ENCODE measurements around the gene MRPL28.

MRPL28 gene

GRCh38 chr16:381012-381788 lies 10.9 kb upstream of the MRPL28 start:
- H3K4me3 ChIP-seq (ENCODE audit: low read depth in 1 of 2, low read length in 2 of 2) = peak overlapping the region; percentile 70 to 84; a peak in 3 of 4 replicates
- peak overlapping the region; percentile 64 for H2AFZ ChIP-seq (ENCODE audit: low read depth, low read length)
- H3K36me3 ChIP-seq (ENCODE audit: insufficient read depth, low read length) = peaks cover 21% of the 10 kb centered on the region
- peaks cover 36% of the 10 kb centered on the region for H3K79me2 ChIP-seq (ENCODE audit: insufficient read depth, low read length)
- ATAC-seq (ENCODE audit: insufficient read depth, low read depth) (peak; percentile 50), DNase-seq (peak; percentile 37)
- TF ChIP-seq EZH2 (IDR thresholded peaks at IDR 0.05; ENCODE audit: borderline replicate concordance, low read depth, low read length, severe bottlenecking) (no peak), CTCF (IDR thresholded peaks at IDR 0.05; ENCODE audit: borderline replicate concordance, extremely low read depth, low read length, poor library complexity, severe bottlenecking) (no peak)
- H3K27me3 ChIP-seq (ENCODE audit: insufficient read depth, low read length, poor library complexity) = no peaks in the 10 kb centered on the region
- peak overlapping the region; percentile 37; the same call in 1 of the 2 replicates for H3K27ac ChIP-seq (ENCODE audit: low read length)
- peak overlapping the region; percentile 76 for H3K4me2 ChIP-seq (ENCODE audit: insufficient read depth, low read length)
- H3K4me1 ChIP-seq (ENCODE audit: insufficient read depth, low read length) = peaks cover 36% of the 10 kb centered on the region
- peaks cover 23% of the 10 kb centered on the region for H4K20me1 ChIP-seq (ENCODE audit: insufficient read depth, low read length)
- H3K9ac ChIP-seq (ENCODE audit: low read depth, low read length) = peak overlapping the region; percentile 74
- no peaks in the 10 kb centered on the region for H3K9me3 ChIP-seq (ENCODE audit: insufficient read depth, low read length, severe bottlenecking)

- DNase-seq (no peak), ATAC-seq (ENCODE audit: insufficient read depth, low read depth) (no peak)
- Histone ChIP-seq H3K4me2 (ENCODE audit: insufficient read depth, low read length) (peak overlapping the region; percentile 76), H3K4me3 (ENCODE audit: low read depth in 1 of 2, low read length in 2 of 2) (peak overlapping the region; percentile 70 to 84; a peak in 3 of 4 replicates), H3K9ac (ENCODE audit: low read depth, low read length) (peak overlapping the region; percentile 74), H2AFZ (ENCODE audit: low read depth, low read length) (no peak overlapping the region), H3K27me3 (ENCODE audit: insufficient read depth, low read length, poor library complexity) (no peaks in the 10 kb centered on the region), H3K36me3 (ENCODE audit: insufficient read depth, low read length) (peaks cover 26% of the 10 kb centered on the region), H3K4me1 (ENCODE audit: insufficient read depth, low read length) (peaks cover 36% of the 10 kb centered on the region), H3K9me3 (ENCODE audit: insufficient read depth, low read length, severe bottlenecking) (no peaks in the 10 kb centered on the region), H4K20me1 (ENCODE audit: insufficient read depth, low read length) (peaks cover 23% of the 10 kb centered on the region), H3K79me2 (ENCODE audit: insufficient read depth, low read length) (peaks cover 36% of the 10 kb centered on the region), H3K27ac (ENCODE audit: low read length) (no peak overlapping the region)
- TF ChIP-seq EZH2 (IDR thresholded peaks at IDR 0.05; ENCODE audit: borderline replicate concordance, low read depth, low read length, severe bottlenecking) (no peak), CTCF (IDR thresholded peaks at IDR 0.05; ENCODE audit: borderline replicate concordance, extremely low read depth, low read length, poor library complexity, severe bottlenecking) (no peak)
Measured at GRCh38 chr16:380762-381011, 10.3 kb upstream of the MRPL28 start.

GRCh38 chr16:379961-380761 lies 9.8 kb upstream of the MRPL28 start:
- peak overlapping the region; percentile 74; the same call in 1 of the 2 replicates for H3K9ac ChIP-seq (ENCODE audit: low read depth, low read length)
- no peak for TF ChIP-seq CTCF (IDR thresholded peaks at IDR 0.05; ENCODE audit: borderline replicate concordance, extremely low read depth, low read length, poor library complexity, severe bottlenecking)
- TF ChIP-seq EZH2 (IDR thresholded peaks at IDR 0.05; ENCODE audit: borderline replicate concordance, low read depth, low read length, severe bottlenecking) = no peak

More at GRCh38 chr16:379961-380761, 9.8 kb upstream of the MRPL28 start:
- no peaks in the 10 kb centered on the region for H3K9me3 ChIP-seq (ENCODE audit: insufficient read depth, low read length, severe bottlenecking)
- peaks cover 36% of the 10 kb centered on the region for H3K79me2 ChIP-seq (ENCODE audit: insufficient read depth, low read length)
- peak overlapping the region; percentile 76 for H3K4me2 ChIP-seq (ENCODE audit: insufficient read depth, low read length)
- H3K27me3 ChIP-seq (ENCODE audit: insufficient read depth, low read length, poor library complexity) = no peaks in the 10 kb centered on the region
- H3K36me3 ChIP-seq (ENCODE audit: insufficient read depth, low read length) = peaks cover 29% of the 10 kb centered on the region
- peaks cover 36% of the 10 kb centered on the region for H3K4me1 ChIP-seq (ENCODE audit: insufficient read depth, low read length)
- H4K20me1 ChIP-seq (ENCODE audit: insufficient read depth, low read length) = peaks cover 23% of the 10 kb centered on the region
- peak overlapping the region in 1 of 2 experiments; percentile 84; a peak in 2 of 4 replicates for H3K4me3 ChIP-seq (ENCODE audit: low read depth in 1 of 2, low read length in 2 of 2)
- no peak overlapping the region for H2AFZ ChIP-seq (ENCODE audit: low read depth, low read length)
- ATAC-seq (ENCODE audit: insufficient read depth, low read depth) = no peak
- 0 out of 2 replicates have a peak overlapping the region, but pooled peaks have one; percentile 8 for H3K27ac ChIP-seq (ENCODE audit: low read length)
- DNase-seq = no peak

Data from DND-41 (cell line).